HG03457 (cell line): ENCODE data around the gene SLC38A6.

ENCODE experiments used
- ATAC-seq: cut with Tn5 transposase; IDR thresholded peaks from one replicate; pipeline ENCODE4 v1.9.1; 2021; ENCODE audit warnings: moderate number of reproducible peaks; ENCODE audit not compliant: unreplicated experiment

Gene SLC38A6

GRCh38 chr14:61101803-61102548, 120.9 kb downstream of the SLC38A6 start:
- no peak for ATAC-seq
